Duodenal mucosa (tissue), 2 donors: Measurements from ENCODE around the gene NTN1.

Experiments used
- H3K27ac ChIP-seq: one replicate; pipeline ENCODE4 v1.7.0; 2013; ENCODE audit warnings: low read depth, low read length
- H3K27me3 ChIP-seq, 2 donors: one replicate each; pipeline ENCODE4 v1.7.0; 2013; ENCODE audit warnings: low read length in 2 of 2, control low read depth in 1 of 2; ENCODE audit not compliant: insufficient read depth in 2 of 2, control insufficient read depth in 1 of 2
- H3K36me3 ChIP-seq, 2 donors: one replicate each; pipeline ENCODE4 v1.7.0; 2013; ENCODE audit warnings: low read length in 2 of 2, control low read depth in 1 of 2; ENCODE audit not compliant: insufficient read depth in 2 of 2, control insufficient read depth in 1 of 2
- H3K4me1 ChIP-seq, 2 donors: one replicate each; pipeline ENCODE4 v1.7.0; 2013; ENCODE audit warnings: low read length in 2 of 2, control low read depth in 1 of 2; ENCODE audit not compliant: insufficient read depth in 2 of 2, control insufficient read depth in 1 of 2
- H3K4me3 ChIP-seq, 2 donors: one replicate each; pipeline ENCODE4 v1.7.0; 2013; ENCODE audit warnings: low read length in 2 of 2, low read depth in 1 of 2
- H3K9ac ChIP-seq, 2 donors: one replicate each; pipeline ENCODE4 v1.7.0; 2013; ENCODE audit warnings: low read length in 2 of 2, low read depth in 1 of 2
- H3K9me3 ChIP-seq, 2 donors: one replicate each; pipeline ENCODE4 v1.7.0; 2013; ENCODE audit warnings: low read length in 2 of 2, control low read depth in 1 of 2; ENCODE audit not compliant: control insufficient read depth in 1 of 2

The NTN1 gene

GRCh38 chr17:9185688-9186284 is 164.5 kb downstream of the NTN1 start:
- Histone ChIP-seq H3K9me3 (no peaks in the 10 kb centered on the region), H3K27me3 (no peaks in the 10 kb centered on the region), H3K27ac (no peak overlapping the region), H3K4me3 (no peak overlapping the region), H3K9ac (no peak overlapping the region), H3K4me1 (peaks cover 5 to 23% of the 10 kb centered on the region in 2 donors), H3K36me3 (no peaks in the 10 kb centered on the region)

- Histone ChIP-seq H3K36me3 (no peaks in the 10 kb centered on the region), H3K4me3 (no peak overlapping the region), H3K9me3 (no peaks in the 10 kb centered on the region)
Observed at GRCh38 chr17:9187828-9188227, 166.5 kb downstream of the NTN1 start.

GRCh38 chr17:9188367-9188766 is 167.1 kb downstream of the NTN1 start:
- Histone ChIP-seq H3K9me3 (no peaks in the 10 kb centered on the region), H3K27me3 (no peaks in the 10 kb centered on the region), H3K4me3 (no peak overlapping the region), H3K9ac (no peak overlapping the region), H3K27ac (no peak overlapping the region), H3K36me3 (no peaks in the 10 kb centered on the region), H3K4me1 (peaks cover 12 to 23% of the 10 kb centered on the region in 2 donors)

More at GRCh38 chr17:9187828-9188227, 166.5 kb downstream of the NTN1 start:
- Histone ChIP-seq H3K9ac (no peak overlapping the region), H3K4me1 (peaks cover 12 to 23% of the 10 kb centered on the region in 2 donors), H3K27ac (no peak overlapping the region), H3K27me3 (no peaks in the 10 kb centered on the region)

GRCh38 chr17:9189870-9190269 is 168.6 kb downstream of the NTN1 start:
- Histone ChIP-seq H3K27me3 (no peaks in the 10 kb centered on the region), H3K9me3 (no peaks in the 10 kb centered on the region), H3K36me3 (no peaks in the 10 kb centered on the region), H3K4me3 (no peak overlapping the region), H3K4me1 (peaks cover 12 to 23% of the 10 kb centered on the region in 2 donors), H3K27ac (no peak overlapping the region), H3K9ac (no peak overlapping the region)

GRCh38 chr17:9192010-9192409 is 170.7 kb downstream of the NTN1 start:
- H3K9me3 ChIP-seq = no peaks in the 10 kb centered on the region
- no peaks in the 10 kb centered on the region for H3K27me3 ChIP-seq
- no peaks in the 10 kb centered on the region for H3K36me3 ChIP-seq
- H3K4me3 ChIP-seq = no peak overlapping the region
- H3K9ac ChIP-seq = no peak overlapping the region
- H3K27ac ChIP-seq = no peak overlapping the region
- peaks cover 30 to 34% of the 10 kb centered on the region in 2 donors for H3K4me1 ChIP-seq

- Histone ChIP-seq H3K9ac (no peak overlapping the region), H3K27ac (no peak overlapping the region), H3K4me3 (no peak overlapping the region), H3K36me3 (no peaks in the 10 kb centered on the region), H3K4me1 (peaks cover 21 to 28% of the 10 kb centered on the region in 2 donors), H3K9me3 (no peaks in the 10 kb centered on the region), H3K27me3 (no peaks in the 10 kb centered on the region)
Observed at GRCh38 chr17:9195411-9195810, 174.1 kb downstream of the NTN1 start.

GRCh38 chr17:9195961-9196670 is 174.8 kb downstream of the NTN1 start:
- H3K9me3 ChIP-seq = no peaks in the 10 kb centered on the region
- H3K36me3 ChIP-seq = no peaks in the 10 kb centered on the region
- H3K9ac ChIP-seq = peak overlapping the region in 1 of 2 donors; percentile 4
- no peak overlapping the region for H3K27ac ChIP-seq
- no peaks in the 10 kb centered on the region for H3K27me3 ChIP-seq
- H3K4me1 ChIP-seq = peaks cover 18 to 28% of the 10 kb centered on the region in 2 donors
- H3K4me3 ChIP-seq = no peak overlapping the region

GRCh38 chr17:9199571-9200551 is 178.6 kb downstream of the NTN1 start:
- no peaks in the 10 kb centered on the region for H3K9me3 ChIP-seq
- H3K27ac ChIP-seq = no peak overlapping the region
- H3K4me3 ChIP-seq = no peak overlapping the region
- no peaks in the 10 kb centered on the region for H3K27me3 ChIP-seq
- peaks cover 20% of the 10 kb centered on the region in 2 donors for H3K4me1 ChIP-seq
- no peaks in the 10 kb centered on the region for H3K36me3 ChIP-seq
- H3K9ac ChIP-seq = no peak overlapping the region

GRCh38 chr17:9200699-9201359 is 179.5 kb downstream of the NTN1 start:
- H3K4me3 ChIP-seq = no peak overlapping the region
- H3K27ac ChIP-seq = no peak overlapping the region
- H3K27me3 ChIP-seq = no peaks in the 10 kb centered on the region

More at GRCh38 chr17:9200699-9201359, 179.5 kb downstream of the NTN1 start:
- H3K36me3 ChIP-seq = no peaks in the 10 kb centered on the region
- H3K9ac ChIP-seq = no peak overlapping the region
- no peaks in the 10 kb centered on the region for H3K9me3 ChIP-seq
- H3K4me1 ChIP-seq = peaks cover 19 to 22% of the 10 kb centered on the region in 2 donors
